ENCODE measurements around the gene HDLBP.

The HDLBP gene

GRCh38 chr2:241254904-241255351, 60.5 kb downstream of the HDLBP start:
- no peak for DNase-seq

GRCh38 chr2:241252778-241253475, 62.5 kb downstream of the HDLBP start:
- no peak for DNase-seq

DNA sequence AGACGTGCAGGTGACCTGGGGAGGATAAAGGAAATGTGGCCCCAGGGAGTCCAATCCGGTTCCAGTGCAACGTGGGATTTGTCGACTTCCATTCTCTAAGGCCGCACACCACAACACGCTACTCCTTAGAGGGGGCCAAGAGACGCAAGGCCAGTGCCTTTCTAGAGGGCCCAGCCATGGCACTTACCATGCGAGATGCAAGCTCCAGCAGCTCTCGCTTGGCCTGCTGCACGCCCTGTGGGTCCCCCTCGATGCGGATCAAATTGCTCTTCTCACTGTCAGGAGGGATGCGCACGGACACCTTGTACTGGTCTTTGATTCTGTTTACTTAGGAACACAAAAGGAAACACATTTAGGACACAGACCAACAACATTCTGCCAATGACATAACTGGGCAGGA, 65.8 kb downstream of the HDLBP start:
- no peak for DNase-seq

DNA sequence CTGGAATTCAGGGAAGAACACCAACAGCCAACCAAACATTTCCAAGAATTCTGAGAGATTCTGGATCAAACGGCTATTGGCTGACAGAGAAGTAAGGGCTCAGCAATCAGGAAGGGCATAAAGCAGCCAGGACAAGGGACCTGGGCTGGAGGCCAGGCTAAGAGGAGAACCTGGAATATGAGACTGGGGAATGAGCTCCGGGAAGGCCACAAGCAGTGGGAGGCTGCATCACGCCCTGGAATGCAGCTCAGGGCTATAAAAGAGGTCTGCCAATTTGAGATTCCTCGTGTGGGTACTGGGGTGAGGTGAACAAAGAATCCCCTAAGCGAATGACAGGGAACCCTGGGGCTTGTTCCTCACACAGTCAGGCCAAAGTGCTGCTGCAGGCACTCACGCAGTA, 66.6 kb downstream of the HDLBP start:
- DNase-seq, result no peak

GRCh38 chr2:241248289-241248688, 67.2 kb downstream of the HDLBP start:
- DNase-seq, result no peak

GRCh38 chr2:241244368-241244767, 71.1 kb downstream of the HDLBP start:
- DNase-seq, result no peak

DNA sequence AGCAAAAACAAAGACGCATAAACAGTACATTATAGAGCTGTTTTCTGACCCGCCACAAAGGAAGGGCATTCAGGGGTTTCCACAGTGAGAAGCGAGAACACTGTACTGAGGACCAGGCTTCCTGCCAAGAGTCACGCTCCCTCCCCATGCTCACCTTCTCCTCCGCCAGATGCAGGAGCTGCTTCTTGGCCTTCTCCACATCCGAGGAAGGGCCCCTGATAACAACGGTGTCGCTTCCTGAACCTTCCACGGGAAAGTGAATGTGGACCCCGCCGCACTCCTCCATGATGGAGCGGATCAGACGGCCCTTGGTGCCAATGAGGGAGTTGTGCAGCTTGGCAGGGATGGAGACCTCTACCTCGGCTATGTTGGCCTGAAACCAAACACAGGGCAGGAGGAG, 73.2 kb downstream of the HDLBP start:
- no peak for DNase-seq

GRCh38 chr2:241241669-241242068, 73.8 kb downstream of the HDLBP start:
- no peak for DNase-seq

GRCh38 chr2:241240320-241241004, 75.0 kb downstream of the HDLBP start:
- no peak for DNase-seq

GRCh38 chr2:241239552-241240202, 75.8 kb downstream of the HDLBP start:
- no peak for DNase-seq

DNA sequence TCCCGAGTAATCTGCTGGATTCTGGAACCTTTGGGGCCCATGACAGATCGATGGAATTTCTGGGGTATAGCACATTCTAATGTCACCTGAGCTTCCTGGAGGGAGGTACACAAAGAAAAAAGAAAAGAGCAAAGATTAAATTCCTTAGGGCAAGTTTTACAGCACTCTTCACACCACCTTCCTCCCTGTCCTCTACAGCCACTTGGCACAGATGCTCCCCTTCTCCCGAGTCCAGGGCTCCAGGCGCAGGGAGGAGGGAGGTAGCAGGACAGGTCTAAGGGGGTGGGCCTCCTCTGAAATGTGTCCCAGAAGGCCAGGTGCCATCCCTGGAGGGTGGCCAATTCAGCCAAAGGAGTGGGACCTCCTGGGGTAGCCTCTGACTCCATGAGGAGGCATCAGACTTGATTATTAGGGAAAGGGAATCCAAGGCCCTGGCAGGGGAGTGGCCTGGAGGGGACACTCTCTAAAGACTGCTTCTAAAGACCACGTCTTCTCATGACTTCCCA, 76.7 kb downstream of the HDLBP start:
- no peak for DNase-seq

- no peak for DNase-seq
Measured at GRCh38 chr2:241237949-241238371, 77.5 kb downstream of the HDLBP start.

DNA sequence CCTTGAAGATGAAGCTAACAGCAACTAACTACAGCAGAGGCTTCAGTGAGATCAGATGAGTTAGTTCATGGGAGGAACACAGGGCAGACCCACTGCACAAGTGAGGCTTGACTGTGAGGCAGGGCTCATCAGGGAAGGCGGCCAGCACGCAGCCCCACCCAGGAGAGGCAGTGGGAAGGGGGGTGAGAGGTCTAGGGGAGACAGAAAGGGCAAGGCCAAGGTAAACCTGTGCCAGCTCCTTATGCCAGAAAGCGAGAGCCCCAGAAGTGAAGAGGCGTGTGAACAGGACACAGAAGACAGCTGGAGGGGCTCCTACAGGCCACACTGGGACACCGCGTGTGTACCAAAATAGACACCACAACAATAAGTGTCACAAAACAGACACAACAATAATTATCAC, 78.4 kb downstream of the HDLBP start:
- DNase-seq, result no peak

GRCh38 chr2:241235859-241236593, 79.4 kb downstream of the HDLBP start:
- no peak for DNase-seq

- no peak for DNase-seq
Measured at GRCh38 chr2:241234962-241235740, 80.3 kb downstream of the HDLBP start.

GRCh38 chr2:241234066-241234790, 81.2 kb downstream of the HDLBP start:
- no peak for DNase-seq

GRCh38 chr2:241232736-241233575, 82.5 kb downstream of the HDLBP start:
- no peak for DNase-seq

DNA sequence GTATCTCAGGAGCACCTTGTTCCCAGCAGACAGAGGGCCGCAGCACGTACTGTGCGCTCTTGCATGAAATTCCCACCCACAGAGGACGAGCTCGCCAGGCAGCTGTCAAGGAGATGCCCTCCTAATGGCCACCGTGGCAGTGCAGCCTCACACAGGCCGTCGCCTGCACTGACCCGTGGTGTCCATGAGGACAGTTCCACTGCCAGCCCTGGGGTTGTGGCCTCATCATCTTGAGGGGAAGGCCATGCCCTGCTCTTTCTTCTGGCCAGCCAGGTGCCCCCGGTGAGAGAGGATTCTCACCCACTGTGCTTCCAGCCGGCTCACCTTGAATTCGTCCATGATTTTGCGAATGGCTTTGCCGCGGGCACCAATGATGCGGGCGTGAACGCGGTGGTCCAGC, 85.0 kb downstream of the HDLBP start:
- no peak for DNase-seq

GRCh38 chr2:241229563-241230401, 85.7 kb downstream of the HDLBP start:
- no peak for DNase-seq

Data from fibroblast of skin of back (primary cell).